DOHH2 (cell line): ENCODE data around the gene SBF1.
"Not testable (repeated sequence)": the region's sequence is repeated elsewhere in the genome, so short reads cannot be mapped to it uniquely, and the experiment has no call there.

Experiments
- H3F3A ChIP-seq: fragments of 200-600 bp; sonication (generic), shearing (Covaris generic); 2 replicates; pipeline ENCODE4 v1.6.0; 2016; ENCODE audit warnings: antibody characterized with exemption, mild to moderate bottlenecking; ENCODE audit not compliant: control insufficient read depth, insufficient read depth
- H3K27ac ChIP-seq: fragments of 200-600 bp; sonication (generic); 2 replicates; pipeline ENCODE4 v1.5.1; 2014; ENCODE audit warnings: low read depth, mild to moderate bottlenecking, low read length, moderate library complexity
- H3K27me3 ChIP-seq: fragments of 200-600 bp; sonication (generic); 2 replicates; pipeline ENCODE4 v1.6.1; 2014; ENCODE audit warnings: mild to moderate bottlenecking, low read length, mixed read lengths; ENCODE audit not compliant: control insufficient read depth
- H3K36me3 ChIP-seq: fragments of 200-600 bp; sonication (generic); 2 replicates; pipeline ENCODE4 v1.6.1; 2014; ENCODE audit warnings: mild to moderate bottlenecking, low read length, moderate library complexity, mixed read lengths; ENCODE audit not compliant: control insufficient read depth
- H3K4me1 ChIP-seq: fragments of 200-600 bp; sonication (generic); 2 replicates; pipeline ENCODE4 v1.6.1; 2014; ENCODE audit warnings: mild to moderate bottlenecking, low read length, mixed read lengths; ENCODE audit not compliant: control insufficient read depth
- H3K4me2 ChIP-seq: fragments of 200-600 bp; sonication (generic); 2 replicates; pipeline ENCODE4 v1.6.0; 2014; ENCODE audit warnings: mild to moderate bottlenecking, low read length, moderate library complexity
- H3K4me3 ChIP-seq: fragments of 200-600 bp; sonication (generic); 2 replicates; pipeline ENCODE4 v1.5.1; 2014; ENCODE audit warnings: mild to moderate bottlenecking, low read length, mixed read lengths
- H3K79me2 ChIP-seq: fragments of 200-600 bp; sonication (generic); 2 replicates; pipeline ENCODE4 v1.6.1; 2014; ENCODE audit warnings: mild to moderate bottlenecking, low read length, mixed read lengths; ENCODE audit not compliant: control insufficient read depth
- H3K9me2 ChIP-seq: fragments of 200-600 bp; sonication (generic); replicated peaks from 2 replicates; pipeline ENCODE4 v1.6.1; 2014; ENCODE audit warnings: mild to moderate bottlenecking, low read length, mixed read lengths; ENCODE audit not compliant: control insufficient read depth
- H3K9me3 ChIP-seq: fragments of 200-600 bp; sonication (generic); 2 replicates; pipeline ENCODE4 v1.6.1; 2014; ENCODE audit warnings: antibody characterized with exemption, low read length, mixed read lengths; ENCODE audit not compliant: control insufficient read depth, insufficient read depth
- H4K20me1 ChIP-seq: fragments of 200-600 bp; sonication (generic); 2 replicates; pipeline ENCODE4 v1.6.0; 2014; ENCODE audit warnings: low read depth, mild to moderate bottlenecking, antibody characterized with exemption, low read length, moderate library complexity; ENCODE audit not compliant: control insufficient read depth, insufficient read depth
- CTCF ChIP-seq: fragments of 200-600 bp; sonication (generic); IDR thresholded peaks from one replicate; pipeline ENCODE4 v1.5.1; 2014; ENCODE audit warnings: antibody characterized with exemption, mild to moderate bottlenecking, low read depth, low read length; ENCODE audit not compliant: poor library complexity, severe bottlenecking
- EZH2phosphoT487 ChIP-seq: fragments of 200-600 bp; sonication (generic); IDR thresholded peaks from 2 replicates; pipeline ENCODE4 v1.6.1; 2017; ENCODE audit warnings: borderline replicate concordance, mild to moderate bottlenecking, antibody characterized with exemption, low read length, moderate library complexity, mixed read lengths

SBF1 gene

GRCh38 chr22:50434849-50435248 is 40.0 kb downstream of the SBF1 start:
- Histone ChIP-seq H3K36me3 (peaks cover 67% of the 10 kb centered on the region), H4K20me1 (no peaks in the 10 kb centered on the region), H3K4me1 (no peaks in the 10 kb centered on the region), H3K4me3 (no peak overlapping the region), H3K4me2 (no peak overlapping the region), H3F3A (no peaks in the 10 kb centered on the region), H3K27ac (no peak overlapping the region), H3K27me3 (no peaks in the 10 kb centered on the region), H3K9me2 (no peaks in the 10 kb centered on the region), H3K79me2 (no peaks in the 10 kb centered on the region), H3K9me3 (no peaks in the 10 kb centered on the region)
- TF ChIP-seq EZH2phosphoT487 (no peak), CTCF (no peak)

GRCh38 chr22:50432877-50433510 is 41.8 kb downstream of the SBF1 start:
- H3F3A ChIP-seq, H3K4me2 ChIP-seq, H3K4me3 ChIP-seq, H3K9me2 ChIP-seq, H4K20me1 ChIP-seq, H3K4me1 ChIP-seq, H3K27me3 ChIP-seq, H3K9me3 ChIP-seq, H3K27ac ChIP-seq, H3K79me2 ChIP-seq: not testable (repeated sequence)
- peaks cover 68% of the 10 kb centered on the region for H3K36me3 ChIP-seq

GRCh38 chr22:50432131-50432876 is 42.5 kb downstream of the SBF1 start:
- Histone ChIP-seq H3K4me3 (no peak overlapping the region), H3K9me2 (no peaks in the 10 kb centered on the region), H3F3A (no peaks in the 10 kb centered on the region), H4K20me1 (no peaks in the 10 kb centered on the region), H3K27ac (no peak overlapping the region), H3K36me3 (peaks cover 66% of the 10 kb centered on the region), H3K4me2 (no peak overlapping the region), H3K79me2 (no peaks in the 10 kb centered on the region), H3K9me3 (no peaks in the 10 kb centered on the region), H3K4me1 (no peaks in the 10 kb centered on the region), H3K27me3 (no peaks in the 10 kb centered on the region)
- no peak for TF ChIP-seq CTCF
- no peak for TF ChIP-seq EZH2phosphoT487

GRCh38 chr22:50425179-50425916 is 49.5 kb downstream of the SBF1 start:
- Histone ChIP-seq H3K4me2 (no peak overlapping the region), H3K4me3 (no peak overlapping the region), H3K79me2 (no peaks in the 10 kb centered on the region), H3K27ac (no peak overlapping the region), H3K9me2 (no peaks in the 10 kb centered on the region), H3K36me3 (peaks cover 75% of the 10 kb centered on the region), H3F3A (no peaks in the 10 kb centered on the region), H3K9me3 (no peaks in the 10 kb centered on the region), H4K20me1 (no peaks in the 10 kb centered on the region), H3K27me3 (no peaks in the 10 kb centered on the region), H3K4me1 (no peaks in the 10 kb centered on the region)
- TF ChIP-seq EZH2phosphoT487: no peak
- TF ChIP-seq CTCF: no peak
